22Rv1 (cell line): Measurements from ENCODE around the gene COL2A1.

ENCODE experiments used
- ZFX ChIP-seq: fragments of 450-650 bp; IDR thresholded peaks from 2 replicates; pipeline ENCODE4 v1.6.1; 2017; ENCODE audit warnings: antibody characterized with exemption, borderline replicate concordance
- TF ChIP-seq, protein P1 (sequence below): fragments of 450-650 bp; IDR thresholded peaks from 2 replicates; pipeline ENCODE4 v1.5.1; 2017; ENCODE audit warnings: mild to moderate bottlenecking

DNA sequence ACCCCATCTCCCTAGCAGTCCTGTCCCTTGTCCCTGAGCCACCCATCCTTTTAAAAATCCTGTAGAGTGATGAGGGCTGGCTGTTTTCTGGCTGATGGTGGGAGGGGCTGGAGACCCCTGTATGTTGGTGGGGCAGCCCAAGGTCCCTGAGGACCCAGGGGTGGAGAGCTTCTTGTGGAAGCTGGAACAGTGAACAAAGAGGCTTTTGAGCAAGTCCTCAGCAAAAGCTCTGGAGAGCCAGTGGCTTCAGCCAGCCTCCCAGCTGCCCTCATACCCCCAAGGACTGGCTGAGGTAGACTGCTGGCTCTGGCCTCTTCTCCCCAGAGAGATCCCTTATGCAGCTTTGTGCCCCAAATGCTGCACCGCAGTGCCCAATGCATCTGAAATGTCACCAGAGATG, 29.2 kb upstream of the COL2A1 start:
- TF ChIP-seq, protein P1, sequence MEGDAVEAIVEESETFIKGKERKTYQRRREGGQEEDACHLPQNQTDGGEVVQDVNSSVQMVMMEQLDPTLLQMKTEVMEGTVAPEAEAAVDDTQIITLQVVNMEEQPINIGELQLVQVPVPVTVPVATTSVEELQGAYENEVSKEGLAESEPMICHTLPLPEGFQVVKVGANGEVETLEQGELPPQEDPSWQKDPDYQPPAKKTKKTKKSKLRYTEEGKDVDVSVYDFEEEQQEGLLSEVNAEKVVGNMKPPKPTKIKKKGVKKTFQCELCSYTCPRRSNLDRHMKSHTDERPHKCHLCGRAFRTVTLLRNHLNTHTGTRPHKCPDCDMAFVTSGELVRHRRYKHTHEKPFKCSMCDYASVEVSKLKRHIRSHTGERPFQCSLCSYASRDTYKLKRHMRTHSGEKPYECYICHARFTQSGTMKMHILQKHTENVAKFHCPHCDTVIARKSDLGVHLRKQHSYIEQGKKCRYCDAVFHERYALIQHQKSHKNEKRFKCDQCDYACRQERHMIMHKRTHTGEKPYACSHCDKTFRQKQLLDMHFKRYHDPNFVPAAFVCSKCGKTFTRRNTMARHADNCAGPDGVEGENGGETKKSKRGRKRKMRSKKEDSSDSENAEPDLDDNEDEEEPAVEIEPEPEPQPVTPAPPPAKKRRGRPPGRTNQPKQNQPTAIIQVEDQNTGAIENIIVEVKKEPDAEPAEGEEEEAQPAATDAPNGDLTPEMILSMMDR = no peak
- no peak for TF ChIP-seq ZFX
